Measurements from ENCODE around the gene C16orf92.

GRCh38 chr16:29986231-29986630 lies 36.8 kb upstream of the C16orf92 start:
- TF ChIP-seq CTCF (conservative IDR thresholded peaks at IDR 0.05): no peak
- TF ChIP-seq EZH2 (IDR thresholded peaks at IDR 0.05; ENCODE audit: low read depth): no peak
